SK-N-SH (cell line): ENCODE results near the gene F2.

Experiments used
- CHD2 ChIP-seq: fragments of 150-350 bp; IDR thresholded peaks from 2 replicates; pipeline ENCODE4 v1.6.1; 2018; ENCODE audit warnings: low read length; ENCODE audit not compliant: partially characterized antibody
- CTCF ChIP-seq: fragments of 200-600 bp; sonication (generic); IDR thresholded peaks from 2 replicates; pipeline ENCODE4 v1.6.1; 2017; ENCODE audit warnings: antibody characterized with exemption, mild to moderate bottlenecking, moderate library complexity
- ELF1 ChIP-seq: IDR thresholded peaks from 2 replicates; pipeline ENCODE4 v1.4.0; 2012
- EP300 ChIP-seq, 2 experiments: IDR thresholded peaks; 2 replicates each; pipeline versions ENCODE4 v1.4.0 to v1.6.1; 2012; ENCODE audit warnings: borderline replicate concordance in 1 of 2, low read depth in 1 of 2, low read length in 1 of 2
- EZH2phosphoT487 ChIP-seq: fragments of 200-600 bp; sonication (generic); IDR thresholded peaks from 2 replicates; pipeline ENCODE4 v1.6.1; 2017; ENCODE audit warnings: low read depth, mixed run types, mild to moderate bottlenecking, antibody characterized with exemption, moderate library complexity, borderline replicate concordance
- FOXM1 ChIP-seq: IDR thresholded peaks from 2 replicates; pipeline ENCODE4 v1.4.0; 2012; ENCODE audit warnings: low read depth, mild to moderate bottlenecking
- MAX ChIP-seq: IDR thresholded peaks from 2 replicates; pipeline ENCODE4 v1.4.0; 2012; ENCODE audit warnings: low read depth
- POLR2AphosphoS5 ChIP-seq: IDR thresholded peaks from 2 replicates; pipeline ENCODE4 v1.6.1; 2012; ENCODE audit warnings: low read depth, low read length
- RCOR1 ChIP-seq: fragments of 150-350 bp; IDR thresholded peaks from 2 replicates; pipeline ENCODE4 v1.6.1; 2017; ENCODE audit warnings: antibody characterized with exemption, low read length
- REST ChIP-seq: IDR thresholded peaks from 2 replicates; pipeline ENCODE4 v1.6.1; 2012; ENCODE audit warnings: mild to moderate bottlenecking, low read depth, low read length, moderate library complexity
- SIN3A ChIP-seq: IDR thresholded peaks from 2 replicates; pipeline ENCODE4 v1.6.1; 2012; ENCODE audit warnings: low read depth, mild to moderate bottlenecking, low read length, moderate library complexity, borderline replicate concordance
- SMC3 ChIP-seq: IDR thresholded peaks from 2 replicates; pipeline ENCODE4 v1.6.1; 2012; ENCODE audit warnings: low read depth, low read length, improper control_type of control experiment
- TCF12 ChIP-seq: IDR thresholded peaks from 2 replicates; pipeline ENCODE4 v1.4.0; 2012
- ZBTB33 ChIP-seq: IDR thresholded peaks from 2 replicates; pipeline ENCODE4 v1.4.0; 2012; ENCODE audit warnings: low read depth, borderline replicate concordance

GRCh38 chr11:46745328-46745727, 26.3 kb downstream of the F2 start:
- no peak for TF ChIP-seq EP300 (IDR thresholded peaks at IDR 0.05; ENCODE audit: borderline replicate concordance in 1 of 2, low read depth in 1 of 2, low read length in 1 of 2)
- no peak for TF ChIP-seq CTCF
- TF ChIP-seq MAX: no peak
- TF ChIP-seq ELF1: no peak
- no peak for TF ChIP-seq ZBTB33
- TF ChIP-seq RCOR1: no peak
- no peak for TF ChIP-seq POLR2AphosphoS5
- TF ChIP-seq FOXM1: no peak
- TF ChIP-seq SIN3A: no peak
- TF ChIP-seq EZH2phosphoT487: no peak
- TF ChIP-seq CHD2: no peak
- no peak for TF ChIP-seq SMC3
- TF ChIP-seq TCF12: no peak
- TF ChIP-seq REST: no peak
